ENCODE data around the gene ZNF326. TPM values are rescaled to one million over a fixed set of nuclear protein-coding genes. Genes with fewer than 3 reads are reported as not detected.

The ZNF326 gene
- polyA plus RNA-seq, 1 donor (not counting 4 experiments of a cell fraction or from before 2014, with no cell fraction given): 22.7 TPM

DNA sequence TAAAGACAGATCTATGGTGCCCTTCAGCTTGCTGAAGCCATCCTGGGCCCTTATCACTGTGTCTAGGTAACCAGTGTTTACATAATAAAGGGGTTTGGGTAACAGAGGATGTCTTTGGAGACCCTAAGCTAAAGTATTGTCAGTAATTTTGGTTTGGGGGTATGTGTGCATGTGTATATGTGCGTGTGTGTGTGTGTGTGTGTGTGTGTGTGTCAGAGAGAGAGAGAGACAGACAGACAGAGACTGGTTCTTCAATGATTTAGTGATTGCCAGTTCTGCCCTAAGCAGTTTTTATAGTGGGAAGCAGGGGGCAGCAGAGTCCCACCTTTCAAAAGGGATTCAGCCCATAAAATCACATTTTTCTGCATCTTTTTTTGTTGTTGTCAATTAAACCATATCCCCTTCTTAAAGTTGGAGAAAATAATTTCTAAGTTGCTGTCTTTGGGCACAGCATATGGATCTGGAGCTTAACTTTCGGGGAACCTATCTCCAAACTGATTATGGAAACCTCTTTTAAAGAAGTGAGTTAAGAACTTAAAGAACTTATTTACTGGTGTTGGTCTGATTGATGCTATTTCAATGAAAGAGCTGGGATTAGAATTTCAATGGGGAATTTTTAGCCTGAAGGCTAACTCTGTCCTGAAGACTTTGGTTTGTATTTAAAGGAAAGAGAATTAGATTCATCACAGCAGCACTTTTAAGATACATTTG, 51.1 kb downstream of the ZNF326 start:
- H4K20me1 ChIP-seq (ENCODE audit: control insufficient read depth, extremely low read depth, insufficient read depth, low read length): no peaks in the 10 kb centered on the region
- DNase-seq (ENCODE audit: low read depth, low spot score) (no peak), FAIRE-seq (no peak)
- no peak overlapping the region for H3K4me2 ChIP-seq (ENCODE audit: control insufficient read depth, extremely low read depth, insufficient read depth, low read depth, low read length)
- no peak overlapping the region for H3K27ac ChIP-seq (ENCODE audit: control insufficient read depth, insufficient read depth, low read length)
- no peaks in the 10 kb centered on the region for H3K9me1 ChIP-seq (ENCODE audit: control insufficient read depth, extremely low read depth, insufficient read depth, low read length)
- H3K4me1 ChIP-seq (ENCODE audit: control insufficient read depth, extremely low read depth, insufficient read depth, low read length): peaks cover 4% of the 10 kb centered on the region
- H3K9ac ChIP-seq (ENCODE audit: control insufficient read depth, extremely low read depth, insufficient read depth, low read length): no peak overlapping the region
- no peaks in the 10 kb centered on the region for H3K9me3 ChIP-seq (ENCODE audit: control insufficient read depth, low read depth, low read length)
- no peaks in the 10 kb centered on the region for H3K79me2 ChIP-seq (ENCODE audit: control insufficient read depth, insufficient read depth, low read length)
- no peaks in the 10 kb centered on the region for H3K27me3 ChIP-seq (ENCODE audit: control insufficient read depth, extremely low read depth, insufficient read depth, low read length)
- no peak overlapping the region for H3K4me3 ChIP-seq (ENCODE audit: control insufficient read depth in 2 of 3, extremely low read depth in 1 of 3, insufficient read depth in 2 of 3, low read depth in 1 of 3, low read length in 3 of 3)
- no peaks in the 10 kb centered on the region for H3K36me3 ChIP-seq (ENCODE audit: control insufficient read depth in 2 of 2, extremely low read depth in 1 of 2, insufficient read depth in 2 of 2, low read length in 2 of 2)
- no peak overlapping the region for H2AFZ ChIP-seq (ENCODE audit: control insufficient read depth, low read length)
- dilution Hi-C loops (cut with MboI; ENCODE audit: extremely low pct_ligation_motif_present, low sequenced_read_pairs): no loop called here
- TF ChIP-seq EZH2 (IDR thresholded peaks at IDR 0.05; ENCODE audit: low read length): no peak
- TF ChIP-seq, protein P1, sequence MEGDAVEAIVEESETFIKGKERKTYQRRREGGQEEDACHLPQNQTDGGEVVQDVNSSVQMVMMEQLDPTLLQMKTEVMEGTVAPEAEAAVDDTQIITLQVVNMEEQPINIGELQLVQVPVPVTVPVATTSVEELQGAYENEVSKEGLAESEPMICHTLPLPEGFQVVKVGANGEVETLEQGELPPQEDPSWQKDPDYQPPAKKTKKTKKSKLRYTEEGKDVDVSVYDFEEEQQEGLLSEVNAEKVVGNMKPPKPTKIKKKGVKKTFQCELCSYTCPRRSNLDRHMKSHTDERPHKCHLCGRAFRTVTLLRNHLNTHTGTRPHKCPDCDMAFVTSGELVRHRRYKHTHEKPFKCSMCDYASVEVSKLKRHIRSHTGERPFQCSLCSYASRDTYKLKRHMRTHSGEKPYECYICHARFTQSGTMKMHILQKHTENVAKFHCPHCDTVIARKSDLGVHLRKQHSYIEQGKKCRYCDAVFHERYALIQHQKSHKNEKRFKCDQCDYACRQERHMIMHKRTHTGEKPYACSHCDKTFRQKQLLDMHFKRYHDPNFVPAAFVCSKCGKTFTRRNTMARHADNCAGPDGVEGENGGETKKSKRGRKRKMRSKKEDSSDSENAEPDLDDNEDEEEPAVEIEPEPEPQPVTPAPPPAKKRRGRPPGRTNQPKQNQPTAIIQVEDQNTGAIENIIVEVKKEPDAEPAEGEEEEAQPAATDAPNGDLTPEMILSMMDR (optimal IDR thresholded peaks at IDR 0.05 in 1 of 3, IDR thresholded peaks at IDR 0.05 in 1 of 3, conservative IDR thresholded peaks at IDR 0.05 in 1 of 3; ENCODE audit: extremely low read depth in 1 of 3, insufficient read depth in 2 of 3, low read length in 3 of 3): peak; percentile 43 to 56 (median 43)

DNA sequence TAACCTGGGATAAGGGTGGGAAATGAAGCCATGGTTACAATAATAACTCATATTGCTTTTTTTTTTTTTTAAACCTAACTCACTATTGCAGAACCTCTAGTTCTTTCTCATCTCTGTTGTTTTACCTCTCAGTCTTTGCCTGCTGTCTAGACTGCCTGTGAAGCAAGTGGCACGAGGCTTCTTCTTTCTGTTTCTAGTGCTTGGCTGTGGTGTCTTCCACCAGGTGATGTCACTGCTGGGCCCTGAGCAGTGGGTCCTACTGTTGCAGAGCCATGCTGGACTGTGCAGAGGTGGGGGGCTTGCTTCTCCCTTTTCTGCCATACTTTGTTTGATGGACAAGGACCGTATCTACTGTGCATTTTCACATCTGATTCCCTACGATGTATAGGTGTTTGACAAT, 51.7 kb downstream of the ZNF326 start:
- Histone ChIP-seq H3K9me1 (ENCODE audit: control insufficient read depth, extremely low read depth, insufficient read depth, low read length) (no peaks in the 10 kb centered on the region), H3K4me2 (ENCODE audit: control insufficient read depth, extremely low read depth, insufficient read depth, low read depth, low read length) (no peak overlapping the region), H3K27ac (ENCODE audit: control insufficient read depth, insufficient read depth, low read length) (no peak overlapping the region), H3K4me3 (ENCODE audit: control insufficient read depth in 2 of 3, extremely low read depth in 1 of 3, insufficient read depth in 2 of 3, low read depth in 1 of 3, low read length in 3 of 3) (no peak overlapping the region), H3K9ac (ENCODE audit: control insufficient read depth, extremely low read depth, insufficient read depth, low read length) (no peak overlapping the region), H3K27me3 (ENCODE audit: control insufficient read depth, extremely low read depth, insufficient read depth, low read length) (no peaks in the 10 kb centered on the region), H3K9me3 (ENCODE audit: control insufficient read depth, low read depth, low read length) (no peaks in the 10 kb centered on the region), H3K4me1 (ENCODE audit: control insufficient read depth, extremely low read depth, insufficient read depth, low read length) (peaks cover 4% of the 10 kb centered on the region), H3K36me3 (ENCODE audit: control insufficient read depth in 2 of 2, extremely low read depth in 1 of 2, insufficient read depth in 2 of 2, low read length in 2 of 2) (no peaks in the 10 kb centered on the region), H3K79me2 (ENCODE audit: control insufficient read depth, insufficient read depth, low read length) (no peaks in the 10 kb centered on the region), H2AFZ (ENCODE audit: control insufficient read depth, low read length) (no peak overlapping the region), H4K20me1 (ENCODE audit: control insufficient read depth, extremely low read depth, insufficient read depth, low read length) (no peaks in the 10 kb centered on the region)
- dilution Hi-C loops (cut with MboI; ENCODE audit: extremely low pct_ligation_motif_present, low sequenced_read_pairs): no loop called here
- FAIRE-seq (no peak), DNase-seq (ENCODE audit: low read depth, low spot score) (no peak)
- TF ChIP-seq, protein P1 (optimal IDR thresholded peaks at IDR 0.05 in 1 of 3, IDR thresholded peaks at IDR 0.05 in 1 of 3, conservative IDR thresholded peaks at IDR 0.05 in 1 of 3; ENCODE audit: extremely low read depth in 1 of 3, insufficient read depth in 2 of 3, low read length in 3 of 3): no peak
- no peak for TF ChIP-seq EZH2 (IDR thresholded peaks at IDR 0.05; ENCODE audit: low read length)

Data from keratinocyte (primary cell).